Left ventricle myocardium inferior (tissue), 1 donor: ENCODE measurements around the gene CDK14. TPM values are rescaled to one million over a fixed set of nuclear protein-coding genes. Genes with fewer than 3 reads are reported as not detected.

Experiments
- DNase-seq: peaks from one replicate; pipeline ENCODE4 v3.0.0-alpha.2; 2020
- H3K27ac ChIP-seq: fragments of 200-600 bp; replicated peaks from 2 replicates; pipeline ENCODE4 v1.8.0; 2021
- H3K27me3 ChIP-seq: fragments of 200-600 bp; 2 replicates; pipeline ENCODE4 v1.8.0; 2021; ENCODE audit warnings: low read depth
- H3K36me3 ChIP-seq: fragments of 200-600 bp; 2 replicates; pipeline ENCODE4 v1.8.0; 2021
- H3K4me1 ChIP-seq: fragments of 200-600 bp; 2 replicates; pipeline ENCODE4 v1.8.0; 2021
- H3K4me3 ChIP-seq: fragments of 200-600 bp; 2 replicates; pipeline ENCODE4 v1.8.0; 2021; ENCODE audit warnings: mild to moderate bottlenecking, moderate library complexity
- H3K9me3 ChIP-seq: fragments of 200-600 bp; replicated peaks from 2 replicates; pipeline ENCODE4 v1.8.0; 2021
- intact Hi-C: fragments of 100-400 bp; cut with micrococcal nuclease; formaldehyde crosslinking; loops from one replicate; pipeline ENCODE4 v1.11.0; 2022
- total RNA-seq: library from RNA; stranded (reverse); fragmentation: NEBNext Ultra II Directional; extraction: Animal tissue kit (Norgen Biotek cat#: 25700); gene quantifications from one replicate; pipeline ENCODE4 v1.2.1, GENCODE V29; 2021
- TF ChIP-seq, protein P1 (sequence below): fragments of 200-600 bp; IDR thresholded peaks from 2 replicates; pipeline ENCODE4 v1.8.0; 2021; ENCODE audit warnings: antibody characterized with exemption, mild to moderate bottlenecking, borderline replicate concordance
- donor health status: DM: no; HTN: yes; CAD: no; lungs with severe emphysema.

CDK14 gene
- total RNA-seq, 1 donor from 2014 or later, result 18.7 TPM

DNA sequence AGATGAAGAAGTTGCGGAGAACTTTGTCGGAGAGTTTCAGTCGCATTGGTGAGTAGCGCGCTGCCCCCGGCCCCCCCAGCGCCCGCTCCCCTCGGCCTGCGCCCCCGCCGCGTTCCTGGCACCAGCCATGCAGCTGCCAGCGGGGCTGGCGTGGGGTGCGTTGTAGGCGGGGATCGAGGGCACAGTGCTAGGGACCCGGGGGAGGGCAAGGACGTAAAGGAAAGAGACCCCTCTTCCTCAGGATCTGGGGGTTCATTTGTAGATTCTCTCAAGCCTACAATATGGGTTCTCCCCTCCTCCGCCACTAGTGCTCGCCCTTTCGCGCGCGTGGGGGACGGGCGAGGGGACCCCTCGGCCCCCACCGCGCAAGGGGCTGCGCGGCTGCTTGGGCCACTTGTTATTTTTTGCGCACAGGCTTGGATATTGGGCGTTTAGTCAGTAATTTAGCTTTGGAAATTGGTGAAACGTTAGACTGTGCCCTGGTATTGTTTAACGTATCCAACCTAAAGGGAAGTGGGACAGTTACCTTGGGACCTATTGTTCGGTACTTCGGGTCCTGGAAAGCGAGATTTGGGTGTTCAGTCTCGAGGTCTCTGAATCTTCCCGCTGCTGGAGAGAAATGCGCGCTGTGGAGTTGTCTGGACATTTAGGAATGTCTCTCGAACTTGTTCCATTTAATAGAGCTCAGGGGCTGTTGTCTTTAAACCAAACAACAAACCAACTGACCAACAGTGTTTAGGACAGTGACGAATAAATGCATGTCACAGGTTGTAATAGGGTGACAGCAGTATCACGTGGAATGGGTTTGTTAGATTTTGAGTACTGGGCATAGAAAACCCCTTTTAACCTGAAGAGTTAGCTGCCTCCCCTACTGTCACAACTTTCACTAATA lies 796 bp downstream of the CDK14 start:
- intact Hi-C loops, result no loop called here

DNA sequence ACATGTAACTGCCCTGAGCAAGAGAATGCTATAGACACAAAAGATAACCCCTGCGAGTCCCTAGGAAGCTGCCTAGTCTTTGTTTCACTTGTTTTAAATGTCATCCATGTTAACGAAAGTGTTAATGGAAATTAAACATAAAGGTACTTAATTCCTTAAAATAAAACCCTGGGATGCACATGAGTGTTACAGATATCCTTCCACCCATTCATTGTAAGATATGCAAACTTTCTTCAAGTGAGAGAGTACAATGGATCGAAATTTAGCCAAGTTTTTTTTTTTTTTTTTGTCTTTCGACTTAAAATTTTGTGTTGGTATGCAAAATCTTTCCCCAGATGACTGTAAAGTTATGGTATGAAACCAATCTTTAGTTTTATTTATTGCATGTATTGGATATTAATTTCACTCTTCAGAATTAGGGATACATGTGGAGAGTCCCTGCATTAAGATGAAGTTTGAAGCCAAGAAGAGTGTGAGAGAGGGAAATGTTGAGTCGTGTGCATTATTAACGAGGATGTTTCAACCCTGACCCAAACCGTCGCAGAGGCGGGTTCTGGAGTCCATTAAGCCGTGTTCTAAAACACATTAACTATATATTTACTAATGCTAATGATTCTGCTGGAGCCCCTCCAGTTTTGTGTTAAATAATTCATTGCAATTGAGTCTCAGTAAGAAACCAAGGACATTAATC lies 1.6 kb downstream of the CDK14 start:
- Histone ChIP-seq H3K9me3 (no peaks in the 10 kb centered on the region), H3K27me3 (no peaks in the 10 kb centered on the region), H3K4me1 (peaks cover 61% of the 10 kb centered on the region), H3K27ac (peak overlapping the region; percentile 91), H3K4me3 (peak overlapping the region; percentile 86), H3K36me3 (no peaks in the 10 kb centered on the region)
- intact Hi-C loops, result no loop called here
- TF ChIP-seq, protein P1, sequence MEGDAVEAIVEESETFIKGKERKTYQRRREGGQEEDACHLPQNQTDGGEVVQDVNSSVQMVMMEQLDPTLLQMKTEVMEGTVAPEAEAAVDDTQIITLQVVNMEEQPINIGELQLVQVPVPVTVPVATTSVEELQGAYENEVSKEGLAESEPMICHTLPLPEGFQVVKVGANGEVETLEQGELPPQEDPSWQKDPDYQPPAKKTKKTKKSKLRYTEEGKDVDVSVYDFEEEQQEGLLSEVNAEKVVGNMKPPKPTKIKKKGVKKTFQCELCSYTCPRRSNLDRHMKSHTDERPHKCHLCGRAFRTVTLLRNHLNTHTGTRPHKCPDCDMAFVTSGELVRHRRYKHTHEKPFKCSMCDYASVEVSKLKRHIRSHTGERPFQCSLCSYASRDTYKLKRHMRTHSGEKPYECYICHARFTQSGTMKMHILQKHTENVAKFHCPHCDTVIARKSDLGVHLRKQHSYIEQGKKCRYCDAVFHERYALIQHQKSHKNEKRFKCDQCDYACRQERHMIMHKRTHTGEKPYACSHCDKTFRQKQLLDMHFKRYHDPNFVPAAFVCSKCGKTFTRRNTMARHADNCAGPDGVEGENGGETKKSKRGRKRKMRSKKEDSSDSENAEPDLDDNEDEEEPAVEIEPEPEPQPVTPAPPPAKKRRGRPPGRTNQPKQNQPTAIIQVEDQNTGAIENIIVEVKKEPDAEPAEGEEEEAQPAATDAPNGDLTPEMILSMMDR, result no peak
- DNase-seq, result no peak

More for the DNA sequence above, 796 bp downstream of the CDK14 start:
- Histone ChIP-seq H3K4me3 (peak overlapping the region; percentile 86), H3K4me1 (peaks cover 61% of the 10 kb centered on the region), H3K36me3 (no peaks in the 10 kb centered on the region), H3K27me3 (no peaks in the 10 kb centered on the region), H3K9me3 (no peaks in the 10 kb centered on the region), H3K27ac (peak overlapping the region; percentile 91)
- no peak for DNase-seq
- TF ChIP-seq, protein P1, result no peak

DNA sequence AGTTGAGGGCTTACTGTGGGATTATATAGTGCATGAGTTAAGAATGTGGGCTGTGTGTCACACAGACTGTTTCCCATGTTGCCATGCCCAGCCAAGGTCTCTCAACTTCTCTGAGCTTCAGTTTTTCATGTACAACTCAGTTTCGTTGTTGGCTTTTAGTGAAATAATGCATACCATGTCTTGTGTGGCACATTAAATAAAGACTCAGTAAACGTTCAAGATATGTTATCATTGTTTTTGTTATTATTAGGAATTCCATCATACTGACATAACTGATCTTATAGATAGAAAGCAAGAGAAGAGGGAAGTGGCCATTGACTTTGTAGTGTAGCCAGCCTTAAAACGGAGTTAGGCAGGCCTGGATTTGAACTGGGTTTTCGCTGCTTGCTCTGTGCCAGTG lies 2.9 kb downstream of the CDK14 start:
- no peaks in the 10 kb centered on the region for H3K36me3 ChIP-seq
- TF ChIP-seq, protein P1, result no peak
- no peak overlapping the region for H3K27ac ChIP-seq
- no peak for DNase-seq
- no peak overlapping the region for H3K4me3 ChIP-seq
- no peaks in the 10 kb centered on the region for H3K9me3 ChIP-seq
- H3K4me1 ChIP-seq, result peaks cover 61% of the 10 kb centered on the region
- intact Hi-C loops, result no loop called here
- H3K27me3 ChIP-seq, result no peaks in the 10 kb centered on the region

DNA sequence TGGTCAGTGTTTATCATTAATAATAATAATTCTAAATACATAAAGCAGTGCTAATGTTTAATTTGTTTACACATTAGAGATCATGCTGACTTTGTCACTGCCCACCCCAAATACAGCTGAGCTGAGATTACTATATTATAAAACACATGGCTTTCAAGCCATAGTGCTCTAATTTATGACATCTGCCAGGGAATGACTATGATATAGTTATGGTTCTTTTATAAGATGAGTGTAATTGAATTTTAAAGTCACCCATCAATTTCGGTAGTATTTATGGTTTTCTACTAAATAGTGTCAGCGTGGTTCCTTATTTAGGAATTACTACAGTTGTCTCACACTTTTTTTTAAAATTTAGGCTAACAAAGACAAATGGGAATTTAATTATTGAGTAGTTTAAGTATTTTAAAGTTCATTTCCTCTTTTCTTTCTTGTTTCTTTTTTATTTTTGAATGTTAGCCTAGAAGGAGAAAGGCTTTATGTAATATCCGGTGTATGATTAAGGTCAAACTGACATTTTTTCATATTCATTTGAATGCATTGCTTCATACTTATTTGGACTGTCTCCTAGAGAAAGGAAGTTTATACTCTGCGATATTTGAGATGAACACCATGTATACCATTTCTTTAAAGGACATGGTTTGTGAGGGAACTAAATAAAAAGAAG lies 3.9 kb downstream of the CDK14 start:
- H3K36me3 ChIP-seq, result no peaks in the 10 kb centered on the region
- H3K27me3 ChIP-seq, result no peaks in the 10 kb centered on the region
- no peaks in the 10 kb centered on the region for H3K9me3 ChIP-seq
- DNase-seq, result no peak
- intact Hi-C loops, result no loop called here
- TF ChIP-seq, protein P1, result no peak
- H3K27ac ChIP-seq, result no peak overlapping the region
- H3K4me1 ChIP-seq, result peaks cover 60% of the 10 kb centered on the region
- no peak overlapping the region for H3K4me3 ChIP-seq

DNA sequence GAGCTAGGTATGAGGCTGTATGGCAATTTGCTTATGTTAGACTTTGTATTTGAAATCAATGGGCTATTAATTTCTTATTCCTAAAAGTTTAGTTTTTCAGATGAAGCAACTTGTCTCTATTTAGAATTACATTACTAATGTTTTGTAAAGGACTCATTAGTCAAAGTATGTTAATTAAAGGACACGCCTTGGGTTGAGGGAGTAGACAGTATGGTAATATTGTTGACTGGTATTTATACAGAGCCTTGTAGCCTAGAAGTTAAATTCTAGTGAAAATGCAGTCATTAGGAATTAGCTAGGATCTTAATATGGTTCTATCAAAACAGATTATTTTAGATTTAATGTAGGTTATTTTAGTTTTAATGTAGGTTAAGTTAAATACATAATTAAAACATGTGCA lies 6.2 kb downstream of the CDK14 start:
- intact Hi-C loops, result no loop called here
- Histone ChIP-seq H3K27me3 (no peaks in the 10 kb centered on the region), H3K4me3 (no peak overlapping the region), H3K36me3 (no peaks in the 10 kb centered on the region), H3K9me3 (no peaks in the 10 kb centered on the region), H3K27ac (no peak overlapping the region), H3K4me1 (peaks cover 43% of the 10 kb centered on the region)
- TF ChIP-seq, protein P1, result no peak
- DNase-seq, result no peak
